Duodenal mucosa (tissue), 2 donors: ENCODE measurements around the gene TTC23L.

ENCODE experiments used
- H3K27ac ChIP-seq: one replicate; pipeline ENCODE4 v1.7.0; 2013; ENCODE audit warnings: low read depth, low read length
- H3K27me3 ChIP-seq, 2 donors: one replicate each; pipeline ENCODE4 v1.7.0; 2013; ENCODE audit warnings: low read length in 2 of 2, control low read depth in 1 of 2; ENCODE audit not compliant: insufficient read depth in 2 of 2, control insufficient read depth in 1 of 2
- H3K36me3 ChIP-seq, 2 donors: one replicate each; pipeline ENCODE4 v1.7.0; 2013; ENCODE audit warnings: low read length in 2 of 2, control low read depth in 1 of 2; ENCODE audit not compliant: insufficient read depth in 2 of 2, control insufficient read depth in 1 of 2
- H3K4me1 ChIP-seq, 2 donors: one replicate each; pipeline ENCODE4 v1.7.0; 2013; ENCODE audit warnings: low read length in 2 of 2, control low read depth in 1 of 2; ENCODE audit not compliant: insufficient read depth in 2 of 2, control insufficient read depth in 1 of 2
- H3K4me3 ChIP-seq, 2 donors: one replicate each; pipeline ENCODE4 v1.7.0; 2013; ENCODE audit warnings: low read length in 2 of 2, low read depth in 1 of 2
- H3K9ac ChIP-seq, 2 donors: one replicate each; pipeline ENCODE4 v1.7.0; 2013; ENCODE audit warnings: low read length in 2 of 2, low read depth in 1 of 2
- H3K9me3 ChIP-seq, 2 donors: one replicate each; pipeline ENCODE4 v1.7.0; 2013; ENCODE audit warnings: low read length in 2 of 2, control low read depth in 1 of 2; ENCODE audit not compliant: control insufficient read depth in 1 of 2

TTC23L gene

DNA sequence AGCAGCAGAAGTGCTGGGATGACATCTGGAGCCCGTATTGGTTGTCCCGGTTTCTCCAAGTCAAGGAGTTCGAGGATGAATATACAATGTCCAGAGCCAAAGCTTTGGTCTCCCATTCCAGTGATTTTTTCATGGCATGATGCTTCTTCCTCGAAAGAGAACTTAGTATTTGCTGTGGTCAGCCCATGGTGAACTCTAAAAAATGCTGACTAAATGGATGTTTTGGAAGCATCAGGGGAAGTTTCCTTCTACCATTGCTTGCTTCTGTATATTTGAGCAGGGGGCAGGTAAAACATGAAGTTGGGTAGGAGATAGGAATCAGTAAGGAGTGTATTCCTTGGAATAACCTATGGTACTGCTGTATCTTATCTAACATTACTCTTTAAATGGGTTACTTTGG is 8.6 kb downstream of the TTC23L start:
- Histone ChIP-seq H3K9me3 (no peaks in the 10 kb centered on the region), H3K27ac (no peak overlapping the region), H3K36me3 (no peaks in the 10 kb centered on the region)

DNA sequence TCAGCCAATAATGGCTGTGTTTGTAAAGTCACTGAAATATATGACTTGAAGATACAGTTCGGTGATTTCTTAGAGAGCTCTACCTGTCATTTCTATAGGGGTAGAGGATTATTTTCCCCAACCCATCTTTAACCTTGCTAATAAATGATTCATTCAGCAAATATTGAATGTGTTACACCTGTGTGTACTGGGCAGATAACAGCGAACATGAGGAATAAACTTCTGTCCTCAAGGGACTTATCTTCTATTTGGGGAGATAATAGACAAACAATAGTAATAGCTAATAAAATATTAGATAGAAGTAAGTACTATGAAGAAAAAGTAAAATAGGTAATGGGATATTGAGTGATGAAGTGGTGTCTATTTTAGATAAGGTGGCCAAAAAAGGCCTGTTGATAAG is 9.3 kb downstream of the TTC23L start:
- Histone ChIP-seq H3K27ac (no peak overlapping the region), H3K4me3 (no peak overlapping the region), H3K9me3 (no peaks in the 10 kb centered on the region), H3K4me1 (no peaks in the 10 kb centered on the region), H3K9ac (no peak overlapping the region), H3K36me3 (no peaks in the 10 kb centered on the region), H3K27me3 (no peaks in the 10 kb centered on the region)

More for the DNA sequence above, 8.6 kb downstream of the TTC23L start:
- H3K4me3 ChIP-seq: no peak overlapping the region
- no peaks in the 10 kb centered on the region for H3K27me3 ChIP-seq
- no peak overlapping the region for H3K9ac ChIP-seq
- no peaks in the 10 kb centered on the region for H3K4me1 ChIP-seq

DNA sequence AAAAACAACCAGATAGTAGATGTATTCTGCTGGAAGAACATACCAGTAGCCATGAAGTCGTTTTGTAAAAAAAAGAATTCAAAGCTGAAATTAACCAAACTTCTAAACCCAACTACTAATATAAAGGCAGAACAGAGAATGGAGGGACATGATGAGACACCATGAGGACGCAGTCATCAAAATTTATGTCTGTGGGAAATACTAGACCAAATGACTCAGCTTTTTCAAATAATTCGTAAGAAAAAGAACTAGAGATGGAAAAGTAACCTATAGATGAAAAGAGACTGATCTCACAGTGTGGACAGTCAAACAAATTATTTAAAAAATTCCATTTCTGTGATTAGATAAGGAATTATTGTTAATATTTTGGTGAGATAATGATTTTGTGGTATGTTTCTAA is 10.3 kb downstream of the TTC23L start:
- no peaks in the 10 kb centered on the region for H3K9me3 ChIP-seq
- H3K36me3 ChIP-seq: no peaks in the 10 kb centered on the region
- no peak overlapping the region for H3K4me3 ChIP-seq
- H3K9ac ChIP-seq: no peak overlapping the region
- H3K4me1 ChIP-seq: no peaks in the 10 kb centered on the region
- H3K27ac ChIP-seq: no peak overlapping the region
- no peaks in the 10 kb centered on the region for H3K27me3 ChIP-seq

DNA sequence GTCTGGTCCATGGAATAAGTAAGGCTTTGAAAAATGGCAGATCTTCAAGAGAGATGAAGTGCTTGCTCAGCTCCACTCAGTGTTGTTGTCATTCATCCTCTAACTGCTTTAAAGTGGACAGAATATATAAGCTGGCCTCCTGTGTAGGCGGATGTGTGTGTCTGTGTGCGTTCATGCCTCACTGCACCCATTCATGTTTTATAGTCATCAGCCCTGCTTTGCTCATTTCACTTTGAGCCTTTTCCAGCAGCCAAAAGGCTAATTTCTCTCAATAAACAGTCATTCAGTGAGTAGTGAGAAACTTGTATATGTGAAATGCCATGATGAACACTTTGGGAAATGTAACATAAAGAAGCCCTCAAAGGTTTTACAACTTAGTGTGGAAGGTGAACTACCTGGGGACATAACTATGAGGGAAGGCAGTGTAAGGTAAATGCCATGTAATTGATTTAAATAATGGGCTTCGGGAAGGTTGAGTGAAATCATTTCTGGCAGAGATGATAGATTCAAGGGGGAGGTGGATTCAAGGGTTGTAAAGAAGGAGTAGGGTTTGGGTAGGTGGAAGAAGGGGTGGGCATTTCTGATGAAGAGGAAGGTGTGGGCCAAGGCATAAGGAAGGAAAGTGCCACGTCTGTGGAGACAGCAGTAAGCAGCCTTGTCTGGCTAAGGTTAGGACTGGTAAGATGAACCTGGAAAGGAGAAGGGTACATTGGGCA is 15.7 kb downstream of the TTC23L start:
- Histone ChIP-seq H3K4me3 (no peak overlapping the region), H3K9ac (no peak overlapping the region), H3K9me3 (no peaks in the 10 kb centered on the region), H3K27ac (no peak overlapping the region), H3K4me1 (no peaks in the 10 kb centered on the region), H3K27me3 (no peaks in the 10 kb centered on the region), H3K36me3 (no peaks in the 10 kb centered on the region)

DNA sequence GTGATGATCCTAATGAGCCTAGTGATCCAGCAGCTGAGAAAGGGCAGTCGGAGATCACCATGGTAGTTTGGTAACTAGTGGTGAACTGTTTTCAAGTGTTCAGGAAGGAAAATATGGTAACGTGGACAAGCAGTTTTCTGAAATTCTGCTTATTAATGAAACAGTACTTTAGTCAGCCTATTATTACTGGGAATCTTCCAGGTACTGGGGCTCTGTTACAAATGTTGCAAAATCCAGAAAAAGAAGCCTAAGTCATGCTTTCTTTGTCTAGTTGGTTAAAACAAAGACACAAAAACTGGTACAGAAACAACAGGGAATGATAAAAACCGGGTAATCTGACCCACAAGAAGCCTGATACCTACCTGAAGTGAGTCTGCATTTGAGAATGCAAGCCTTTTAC is 18.2 kb downstream of the TTC23L start:
- Histone ChIP-seq H3K9ac (no peak overlapping the region), H3K4me3 (no peak overlapping the region), H3K36me3 (no peaks in the 10 kb centered on the region), H3K27ac (no peak overlapping the region), H3K4me1 (no peaks in the 10 kb centered on the region), H3K27me3 (no peaks in the 10 kb centered on the region), H3K9me3 (no peaks in the 10 kb centered on the region)

DNA sequence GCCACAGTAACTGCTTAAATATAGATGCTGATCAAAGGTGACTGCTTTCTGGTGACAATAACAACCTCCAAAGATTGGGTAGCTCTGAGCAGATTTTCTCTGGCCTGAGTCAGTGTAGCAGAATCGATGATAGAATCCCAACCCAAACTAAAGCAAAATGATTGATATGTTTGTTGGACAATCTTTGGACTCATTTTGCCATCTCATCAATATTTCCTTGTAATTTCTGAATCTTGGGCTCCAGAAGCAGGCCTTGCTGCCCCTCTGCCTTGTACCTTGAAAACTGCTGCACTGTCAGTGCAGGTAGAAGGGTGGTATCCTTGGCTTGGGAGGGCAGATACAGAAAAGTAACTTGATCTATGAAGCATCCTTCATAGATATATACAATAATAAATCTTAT is 18.9 kb downstream of the TTC23L start:
- H3K27ac ChIP-seq: no peak overlapping the region
- no peaks in the 10 kb centered on the region for H3K27me3 ChIP-seq
- H3K4me3 ChIP-seq: no peak overlapping the region
- no peaks in the 10 kb centered on the region for H3K36me3 ChIP-seq
- H3K9ac ChIP-seq: no peak overlapping the region
- H3K4me1 ChIP-seq: no peaks in the 10 kb centered on the region
- H3K9me3 ChIP-seq: no peaks in the 10 kb centered on the region

DNA sequence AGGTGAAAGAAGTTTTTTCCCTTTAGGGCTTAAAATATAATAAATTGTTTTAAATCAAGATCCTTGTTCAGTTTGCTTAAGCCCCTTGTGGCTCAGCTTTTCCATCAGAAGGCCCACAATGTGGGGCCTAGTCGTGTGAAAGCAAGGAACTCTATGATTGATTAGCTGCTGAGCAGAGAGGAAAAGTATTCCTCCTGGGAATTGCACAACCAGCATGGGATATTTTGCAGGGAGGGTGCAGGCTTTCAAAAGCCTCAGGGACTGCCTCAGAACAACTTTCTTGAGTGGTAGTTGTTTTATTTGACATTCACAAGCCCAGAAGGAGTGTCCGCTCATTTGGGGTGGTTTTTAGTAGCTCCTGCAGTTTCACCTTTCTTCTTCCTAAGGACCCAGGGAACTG is 19.8 kb downstream of the TTC23L start:
- Histone ChIP-seq H3K27me3 (no peaks in the 10 kb centered on the region), H3K4me3 (no peak overlapping the region), H3K4me1 (no peaks in the 10 kb centered on the region), H3K9me3 (no peaks in the 10 kb centered on the region), H3K27ac (no peak overlapping the region), H3K9ac (no peak overlapping the region), H3K36me3 (no peaks in the 10 kb centered on the region)

DNA sequence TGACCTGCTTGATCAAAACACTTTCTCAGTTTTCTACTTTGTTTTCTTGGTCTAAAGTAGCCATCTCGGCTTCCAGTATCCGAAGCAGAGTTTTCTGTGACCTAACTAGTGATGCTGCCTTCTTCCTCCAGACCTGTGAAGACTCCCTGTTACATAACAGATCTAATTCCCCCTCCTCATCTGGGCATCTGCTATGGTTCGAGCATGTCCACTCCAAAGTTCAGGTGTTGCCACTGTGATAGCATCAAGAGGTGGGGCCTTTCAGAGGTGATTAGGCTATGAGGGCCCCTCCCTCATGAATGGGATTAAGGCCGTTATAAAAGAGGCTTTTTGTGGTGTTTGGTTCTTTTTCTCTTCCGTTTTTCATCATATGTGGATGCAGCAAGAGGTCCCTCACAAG is 20.3 kb downstream of the TTC23L start:
- Histone ChIP-seq H3K27ac (no peak overlapping the region), H3K9ac (no peak overlapping the region)

DNA sequence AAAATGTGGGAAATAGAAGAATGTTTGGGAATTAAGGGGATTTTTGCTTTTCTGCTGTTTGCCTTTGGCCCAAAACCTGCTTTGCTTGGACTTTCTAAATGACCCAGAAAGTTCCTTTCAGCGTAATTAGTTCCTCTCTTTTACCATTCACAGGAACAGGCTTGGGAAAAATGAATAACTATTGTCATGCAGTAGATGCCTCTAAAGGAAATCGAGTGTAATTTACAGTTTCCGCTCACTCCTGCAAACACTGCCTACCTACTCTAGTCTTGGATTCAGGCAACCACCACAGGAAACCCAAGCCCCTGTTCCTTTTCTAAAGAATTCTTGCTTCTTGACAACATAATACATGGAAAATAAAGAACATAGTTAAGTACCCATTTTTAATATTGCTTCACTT is 25.0 kb downstream of the TTC23L start:
- no peaks in the 10 kb centered on the region for H3K9me3 ChIP-seq
- H3K4me1 ChIP-seq: no peaks in the 10 kb centered on the region
- no peak overlapping the region for H3K9ac ChIP-seq
- no peaks in the 10 kb centered on the region for H3K27me3 ChIP-seq
- H3K27ac ChIP-seq: no peak overlapping the region
- no peak overlapping the region for H3K4me3 ChIP-seq
- H3K36me3 ChIP-seq: no peaks in the 10 kb centered on the region

More for the DNA sequence above, 20.3 kb downstream of the TTC23L start:
- H3K9me3 ChIP-seq: no peaks in the 10 kb centered on the region
- H3K4me3 ChIP-seq: no peak overlapping the region
- H3K36me3 ChIP-seq: no peaks in the 10 kb centered on the region
- H3K27me3 ChIP-seq: no peaks in the 10 kb centered on the region
- H3K4me1 ChIP-seq: no peaks in the 10 kb centered on the region

DNA sequence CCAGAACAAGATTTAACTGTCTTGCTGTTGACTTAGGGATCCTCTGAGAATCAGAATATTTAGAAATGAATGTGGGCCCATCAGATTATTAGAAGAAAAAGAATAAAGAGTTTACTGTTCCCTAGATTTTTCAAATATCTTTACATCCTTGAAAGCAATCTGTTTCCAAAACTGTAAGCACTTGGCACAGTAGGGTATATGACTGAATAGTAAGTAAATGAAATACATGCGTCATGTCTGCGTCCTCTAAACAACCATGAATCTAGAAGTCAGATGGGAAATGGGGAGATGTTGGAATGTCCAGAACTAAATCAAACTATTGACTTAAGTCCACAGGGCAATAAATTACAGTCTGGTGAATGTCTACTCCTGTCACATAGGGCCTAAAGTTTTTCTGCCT is 26.1 kb downstream of the TTC23L start:
- Histone ChIP-seq H3K4me1 (no peaks in the 10 kb centered on the region), H3K36me3 (no peaks in the 10 kb centered on the region), H3K27me3 (no peaks in the 10 kb centered on the region), H3K27ac (no peak overlapping the region), H3K9me3 (no peaks in the 10 kb centered on the region), H3K4me3 (no peak overlapping the region), H3K9ac (no peak overlapping the region)
